Natural killer cell (primary cell): ENCODE results near the gene ADGRV1. TPM values are rescaled to one million over a fixed set of nuclear protein-coding genes. Genes with fewer than 3 reads are reported as not detected.

Experiments
- ATAC-seq, 3 donors: fragments of 150-1000 bp in 2 of 3; fragments of 200-7000 bp in 1 of 3; cut with Tn5 transposase; 1 replicate in 1 of 3; 2 replicates in 2 of 3; pipeline ENCODE4 v1.10.0; 2021; ENCODE audit warnings: mild to moderate bottlenecking in 2 of 3, moderate library complexity in 2 of 3
- DNase-seq, 2 donors: peaks; one replicate each; pipeline versions ENCODE4 v3.0.0 to v3.0.0-alpha.2; 2013 to 2021; ENCODE audit warnings: mixed read lengths in 1 of 2
- H3K27ac ChIP-seq: one replicate; pipeline ENCODE4 v1.5.1; 2013; ENCODE audit warnings: mild to moderate bottlenecking, low read length
- H3K27me3 ChIP-seq: one replicate; pipeline ENCODE4 v1.6.1; 2013; ENCODE audit warnings: low read length; ENCODE audit not compliant: control insufficient read depth, insufficient read depth
- H3K36me3 ChIP-seq: one replicate; pipeline ENCODE4 v1.6.1; 2013; ENCODE audit warnings: low read length; ENCODE audit not compliant: control insufficient read depth, insufficient read depth
- H3K4me1 ChIP-seq: one replicate; pipeline ENCODE4 v1.6.1; 2013; ENCODE audit warnings: low read length; ENCODE audit not compliant: control insufficient read depth, insufficient read depth
- H3K4me3 ChIP-seq: one replicate; pipeline ENCODE4 v1.5.1; 2013; ENCODE audit warnings: low read length
- H3K9me3 ChIP-seq: one replicate; pipeline ENCODE4 v1.6.1; 2013; ENCODE audit warnings: low read length; ENCODE audit not compliant: control insufficient read depth, insufficient read depth
- H3K27ac Mint-ChIP-seq, 2 donors: one replicate each; pipeline ENCODE4 v1.8.0; 2022; ENCODE audit warnings: mild to moderate bottlenecking in 2 of 2, mixed read lengths in 2 of 2, moderate library complexity in 1 of 2
- H3K27me3 Mint-ChIP-seq, 2 donors: one replicate each; pipeline ENCODE4 v1.8.0; 2022; ENCODE audit warnings: low read depth in 2 of 2, mixed read lengths in 2 of 2
- H3K36me3 Mint-ChIP-seq: one replicate; pipeline ENCODE4 v1.8.0; 2022; ENCODE audit warnings: mixed read lengths
- H3K4me1 Mint-ChIP-seq, 2 donors: one replicate each; pipeline ENCODE4 v1.8.0; 2022; ENCODE audit warnings: mixed read lengths in 2 of 2
- H3K4me3 Mint-ChIP-seq: one replicate; pipeline ENCODE4 v1.8.0; 2022; ENCODE audit warnings: mild to moderate bottlenecking, moderate library complexity, mixed read lengths
- H3K9me3 Mint-ChIP-seq, 2 donors: one replicate each; pipeline ENCODE4 v1.8.0; 2022; ENCODE audit warnings: mixed read lengths in 2 of 2
- WGBS: methylation state at CpG from one replicate; pipeline ENCODE4 v1.1.7; 2013; ENCODE audit warnings: missing lambda C conversion rate; ENCODE audit not compliant: insufficient coverage; 5-methylcytosine and 5-hydroxymethylcytosine counted together
- intact Hi-C: fragments of 100-400 bp; cut with micrococcal nuclease; formaldehyde crosslinking; loops from one replicate; pipeline ENCODE4 v1.14.2; 2022
- total RNA-seq, 4 donors: library from RNA; stranded (reverse); fragments of 120-200 nt in 1 of 4; gene quantifications; one replicate each; pipeline versions ENCODE4 v1.2.3 to v1.2.4, GENCODE V29; 2013 to 2022
- TF ChIP-seq, protein P1 (sequence below): fragments of 200-600 bp; IDR thresholded peaks from one replicate; pipeline ENCODE4 v1.8.0; 2022; ENCODE audit warnings: antibody characterized with exemption

Gene ADGRV1
- total RNA-seq, 3 donors from 2014 or later (not counting 1 experiment from before 2014, with no cell fraction given) = 0.50 to 0.71 TPM; not detected in 1

DNA sequence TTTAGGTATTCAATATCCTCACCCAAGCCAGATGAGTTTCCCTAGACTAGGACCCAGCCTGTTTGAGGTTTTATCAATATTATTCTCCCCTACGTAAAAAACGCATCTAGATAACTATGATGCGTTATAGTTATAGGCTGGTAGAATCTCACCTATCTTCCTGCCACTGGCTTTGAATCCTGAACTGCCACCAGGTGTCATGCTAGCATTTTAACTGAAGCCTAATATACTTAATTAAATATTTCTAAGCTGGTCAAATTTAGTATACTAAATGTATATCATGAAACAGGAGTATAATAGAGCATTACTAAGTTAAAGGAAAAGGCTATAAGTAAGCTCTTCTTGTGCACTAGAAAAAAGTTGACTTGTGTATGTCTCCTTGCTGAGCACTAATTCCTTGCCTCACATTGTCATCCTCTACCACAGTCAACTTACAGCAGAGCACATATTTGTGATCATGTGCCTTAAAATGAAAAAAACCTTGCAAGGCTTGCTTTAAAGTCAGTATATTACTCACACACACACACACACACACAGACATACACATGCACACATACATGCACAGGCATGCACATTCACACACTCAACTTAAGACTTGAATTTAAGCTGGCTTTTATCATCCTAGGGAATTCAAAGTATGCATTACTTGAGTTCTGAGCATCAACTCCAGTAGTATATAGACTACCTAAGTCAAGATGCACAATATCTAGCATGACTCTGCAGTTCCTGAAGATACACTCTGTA lies 303.4 kb downstream of the ADGRV1 start:
- no peak overlapping the region for H3K4me3 ChIP-seq
- H3K9me3 Mint-ChIP-seq = no peaks in the 10 kb centered on the region
- H3K27me3 ChIP-seq = no peaks in the 10 kb centered on the region
- no peak overlapping the region for H3K27ac ChIP-seq
- no peaks in the 10 kb centered on the region for H3K36me3 ChIP-seq
- no peak for ATAC-seq
- peaks cover 0 to 7% of the 10 kb centered on the region in 2 donors for H3K27me3 Mint-ChIP-seq
- no peak for DNase-seq
- intact Hi-C loops = no loop called here
- H3K9me3 ChIP-seq = no peaks in the 10 kb centered on the region
- H3K4me1 ChIP-seq = no peaks in the 10 kb centered on the region
- TF ChIP-seq, protein P1, sequence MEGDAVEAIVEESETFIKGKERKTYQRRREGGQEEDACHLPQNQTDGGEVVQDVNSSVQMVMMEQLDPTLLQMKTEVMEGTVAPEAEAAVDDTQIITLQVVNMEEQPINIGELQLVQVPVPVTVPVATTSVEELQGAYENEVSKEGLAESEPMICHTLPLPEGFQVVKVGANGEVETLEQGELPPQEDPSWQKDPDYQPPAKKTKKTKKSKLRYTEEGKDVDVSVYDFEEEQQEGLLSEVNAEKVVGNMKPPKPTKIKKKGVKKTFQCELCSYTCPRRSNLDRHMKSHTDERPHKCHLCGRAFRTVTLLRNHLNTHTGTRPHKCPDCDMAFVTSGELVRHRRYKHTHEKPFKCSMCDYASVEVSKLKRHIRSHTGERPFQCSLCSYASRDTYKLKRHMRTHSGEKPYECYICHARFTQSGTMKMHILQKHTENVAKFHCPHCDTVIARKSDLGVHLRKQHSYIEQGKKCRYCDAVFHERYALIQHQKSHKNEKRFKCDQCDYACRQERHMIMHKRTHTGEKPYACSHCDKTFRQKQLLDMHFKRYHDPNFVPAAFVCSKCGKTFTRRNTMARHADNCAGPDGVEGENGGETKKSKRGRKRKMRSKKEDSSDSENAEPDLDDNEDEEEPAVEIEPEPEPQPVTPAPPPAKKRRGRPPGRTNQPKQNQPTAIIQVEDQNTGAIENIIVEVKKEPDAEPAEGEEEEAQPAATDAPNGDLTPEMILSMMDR = no peak
- no peaks in the 10 kb centered on the region for H3K36me3 Mint-ChIP-seq
- H3K4me1 Mint-ChIP-seq = no peaks in the 10 kb centered on the region
- no CpG with 5 or more reads among the region's 3 CpGs for WGBS
- H3K27ac Mint-ChIP-seq = no peak overlapping the region
- no peak overlapping the region for H3K4me3 Mint-ChIP-seq

DNA sequence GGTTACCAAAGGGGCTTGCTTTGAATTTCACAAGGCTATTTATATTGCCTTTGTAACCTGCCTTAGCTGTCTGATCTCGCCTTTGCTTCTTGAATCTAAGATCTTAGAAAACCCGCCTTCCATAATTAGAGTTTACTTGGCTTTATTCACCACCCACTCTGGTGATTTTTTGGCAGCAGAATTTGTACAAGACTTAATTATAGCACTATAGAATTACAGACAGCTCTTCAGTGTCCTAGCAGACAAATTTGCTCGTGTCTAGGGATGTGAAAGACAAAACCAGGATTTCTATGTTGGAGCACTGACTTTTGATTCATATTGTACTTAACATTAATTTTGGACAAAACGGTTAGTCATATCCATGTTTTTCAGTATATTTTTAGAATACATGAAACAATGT lies 306.6 kb downstream of the ADGRV1 start:
- intact Hi-C loops = loop anchor here (5.0 kb wide), 1 partner anchor 777 kb away; no protein-coding TSS in a partner anchor
- no peak overlapping the region for H3K27ac ChIP-seq
- no peaks in the 10 kb centered on the region for H3K9me3 ChIP-seq
- DNase-seq (no peak), ATAC-seq (no peak)
- no peak overlapping the region for H3K4me3 Mint-ChIP-seq
- H3K36me3 ChIP-seq = no peaks in the 10 kb centered on the region
- no peaks in the 10 kb centered on the region for H3K9me3 Mint-ChIP-seq
- no peak overlapping the region for H3K4me3 ChIP-seq
- TF ChIP-seq, protein P1 = no peak
- no peak overlapping the region for H3K27ac Mint-ChIP-seq
- no peaks in the 10 kb centered on the region for H3K4me1 Mint-ChIP-seq
- H3K27me3 Mint-ChIP-seq = peaks cover 8 to 32% of the 10 kb centered on the region in 2 donors
- WGBS = 80% methylated on average over 3 of the region's 4 CpGs
- no peaks in the 10 kb centered on the region for H3K36me3 Mint-ChIP-seq
- no peaks in the 10 kb centered on the region for H3K4me1 ChIP-seq
- no peaks in the 10 kb centered on the region for H3K27me3 ChIP-seq

DNA sequence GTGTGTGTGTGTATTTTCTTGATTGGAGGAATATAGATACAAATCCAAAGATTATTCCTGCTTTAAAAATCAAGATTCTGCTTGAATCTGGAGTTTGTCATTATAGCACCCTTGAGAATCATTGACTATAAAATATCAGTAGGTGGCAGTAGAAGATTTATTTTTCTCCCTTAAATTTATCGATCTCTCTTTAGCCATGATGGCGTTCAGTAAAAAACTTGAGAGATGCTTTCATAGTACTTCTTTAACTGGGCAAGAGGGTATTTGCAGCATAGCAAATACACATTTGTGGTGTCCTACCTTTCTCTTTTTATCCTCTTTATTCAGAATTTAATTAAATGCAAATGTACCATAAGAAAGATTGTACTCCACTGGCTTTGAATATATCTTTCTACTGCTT lies 307.7 kb downstream of the ADGRV1 start:
- Mint-ChIP-seq H3K36me3 (no peaks in the 10 kb centered on the region), H3K4me3 (no peak overlapping the region), H3K4me1 (no peaks in the 10 kb centered on the region), H3K27me3 (peaks cover 9 to 37% of the 10 kb centered on the region in 2 donors), H3K27ac (no peak overlapping the region), H3K9me3 (no peaks in the 10 kb centered on the region)
- Histone ChIP-seq H3K4me3 (no peak overlapping the region), H3K9me3 (no peaks in the 10 kb centered on the region), H3K4me1 (no peaks in the 10 kb centered on the region), H3K36me3 (no peaks in the 10 kb centered on the region), H3K27me3 (no peaks in the 10 kb centered on the region), H3K27ac (no peak overlapping the region)
- WGBS = no CpG with 5 or more reads among the region's 2 CpGs
- TF ChIP-seq, protein P1 = peak; percentile 60
- DNase-seq (peak in 1 of 2 donors; percentile 52), ATAC-seq (peak in 1 of 3 donors; percentile 68)
- intact Hi-C loops = loop anchor here (2.0 to 5.0 kb wide), 2 partner anchors 552 to 776 kb away; no protein-coding TSS in a partner anchor
